WTC11 (cell line): ENCODE measurements around the gene MAST4. TPM values are rescaled to one million over a fixed set of nuclear protein-coding genes. Genes with fewer than 3 reads are reported as not detected.

Source experiments
- ATAC-seq: fragments of 200-7000 bp; cut with Tn5 transposase; 2 replicates; pipeline ENCODE4 v1.10.0; 2021; ENCODE audit warnings: mild to moderate bottlenecking, moderate library complexity
- CTCF ChIA-PET: fragments of 300-600 bp; sonication (Branson Sonifier 250); formaldehyde crosslinking; loops from one replicate; lab custom pipeline; 2021; ENCODE audit warnings: antibody characterized with exemption; lab: Charles Lee
- POLR2A ChIA-PET: fragments of 350-600 bp; sonication (Branson Sonifier 250); formaldehyde crosslinking; loops from one replicate; lab custom pipeline; 2021; ENCODE audit warnings: antibody characterized with exemption; lab: Charles Lee
- DNase-seq: peaks from one replicate; pipeline ENCODE4 v3.0.0; 2021; ENCODE audit warnings: low spot score
- H3K27ac Mint-ChIP-seq: 2 replicates; pipeline ENCODE4 v1.8.0; 2021; ENCODE audit warnings: mixed read lengths
- H3K27me3 Mint-ChIP-seq: 2 replicates; pipeline ENCODE4 v1.8.0; 2021; ENCODE audit warnings: low read depth, mild to moderate bottlenecking, moderate library complexity, mixed read lengths
- H3K36me3 Mint-ChIP-seq: 2 replicates; pipeline ENCODE4 v1.8.0; 2021; ENCODE audit warnings: mixed read lengths
- H3K4me1 Mint-ChIP-seq: 2 replicates; pipeline ENCODE4 v1.8.0; 2022; ENCODE audit warnings: mixed read lengths
- H3K4me3 Mint-ChIP-seq: 2 replicates; pipeline ENCODE4 v1.8.0; 2021; ENCODE audit warnings: mild to moderate bottlenecking, moderate library complexity, mixed read lengths
- H3K9me3 Mint-ChIP-seq: 2 replicates; pipeline ENCODE4 v1.8.0; 2021; ENCODE audit warnings: mixed read lengths
- AR ChIP-seq: fragments of 250-450 bp; sonication (Bioruptor Pico); IDR thresholded peaks from 2 replicates; pipeline ENCODE4 v1.9.0; 2021; ENCODE audit warnings: mild to moderate bottlenecking
- E2F1 ChIP-seq: sonication (generic); formaldehyde crosslinking; IDR thresholded peaks from 2 replicates; pipeline ENCODE4 v1.8.0; 2022; ENCODE audit warnings: mild to moderate bottlenecking, missing genetic modification reagents
- E2F4 ChIP-seq: sonication (generic); formaldehyde crosslinking; IDR thresholded peaks from 2 replicates; pipeline ENCODE4 v1.8.1; 2022; ENCODE audit warnings: low read depth, mild to moderate bottlenecking, moderate library complexity, missing genetic modification reagents, borderline replicate concordance
- E2F5 ChIP-seq: sonication (generic); formaldehyde crosslinking; IDR thresholded peaks from 2 replicates; pipeline ENCODE4 v1.8.1; 2022; ENCODE audit warnings: mild to moderate bottlenecking, moderate library complexity, missing genetic modification reagents
- EMX1 ChIP-seq: fragments of 250-450 bp; sonication (Bioruptor Pico); IDR thresholded peaks from 2 replicates; pipeline ENCODE4 v1.8.0; 2021; ENCODE audit warnings: mild to moderate bottlenecking
- ERG ChIP-seq: fragments of 250-450 bp; sonication (Bioruptor Pico); IDR thresholded peaks from 2 replicates; pipeline ENCODE4 v1.8.0; 2021; ENCODE audit warnings: mild to moderate bottlenecking
- ESRRA ChIP-seq: sonication (generic); formaldehyde crosslinking; IDR thresholded peaks from 2 replicates; pipeline ENCODE4 v1.8.1; 2022; ENCODE audit warnings: mild to moderate bottlenecking, missing genetic modification reagents, borderline replicate concordance
- FOXJ3 ChIP-seq: sonication (generic); formaldehyde crosslinking; IDR thresholded peaks from 2 replicates; pipeline ENCODE4 v1.9.0; 2021; ENCODE audit warnings: missing genetic modification reagents, mild to moderate bottlenecking, borderline replicate concordance
- HMGXB4 ChIP-seq: sonication (generic); formaldehyde crosslinking; IDR thresholded peaks from 2 replicates; pipeline ENCODE4 v1.8.1; 2023; ENCODE audit warnings: mild to moderate bottlenecking, moderate library complexity, missing genetic modification reagents
- IRF1 ChIP-seq: sonication (generic); formaldehyde crosslinking; IDR thresholded peaks from 2 replicates; pipeline ENCODE4 v1.8.0; 2023; ENCODE audit warnings: missing genetic modification reagents
- MAX ChIP-seq: sonication (generic); formaldehyde crosslinking; IDR thresholded peaks from 2 replicates; pipeline ENCODE4 v1.8.0; 2022; ENCODE audit warnings: mild to moderate bottlenecking, missing genetic modification reagents
- MLX ChIP-seq: sonication (generic); formaldehyde crosslinking; IDR thresholded peaks from 2 replicates; pipeline ENCODE4 v1.8.1; 2023; ENCODE audit warnings: mild to moderate bottlenecking, missing genetic modification reagents, moderate library complexity
- NR1H2 ChIP-seq: sonication (generic); formaldehyde crosslinking; IDR thresholded peaks from 2 replicates; pipeline ENCODE4 v1.9.0; 2021; ENCODE audit warnings: mild to moderate bottlenecking, moderate library complexity, missing genetic modification reagents
- PRRX2 ChIP-seq: fragments of 250-450 bp; sonication (Bioruptor Pico); IDR thresholded peaks from 2 replicates; pipeline ENCODE4 v1.8.0; 2021; ENCODE audit warnings: mild to moderate bottlenecking
- ZBTB21 ChIP-seq: sonication (generic); formaldehyde crosslinking; IDR thresholded peaks from 2 replicates; pipeline ENCODE4 v1.8.1; 2023; ENCODE audit warnings: mild to moderate bottlenecking, missing genetic modification reagents, borderline replicate concordance
- ZBTB43 ChIP-seq: sonication (generic); formaldehyde crosslinking; IDR thresholded peaks from 2 replicates; pipeline ENCODE4 v1.8.1; 2023; ENCODE audit warnings: mild to moderate bottlenecking, missing genetic modification reagents
- ZNF281 ChIP-seq: sonication (generic); formaldehyde crosslinking; IDR thresholded peaks from 2 replicates; pipeline ENCODE4 v1.8.0; 2023; ENCODE audit warnings: mild to moderate bottlenecking, missing genetic modification reagents
- ZNF423 ChIP-seq: fragments of 250-450 bp; sonication (Bioruptor Pico); IDR thresholded peaks from 2 replicates; pipeline ENCODE4 v2.1.2; 2022; ENCODE audit warnings: mild to moderate bottlenecking, moderate library complexity
- ZNF671 ChIP-seq: fragments of 250-450 bp; sonication (Bioruptor Pico); IDR thresholded peaks from 2 replicates; pipeline ENCODE4 v1.8.0; 2021; ENCODE audit warnings: mild to moderate bottlenecking
- total RNA-seq: library from RNA; stranded (reverse); gene quantifications from 3 replicates; pipeline ENCODE4 v1.2.3, GENCODE V29; 2021

MAST4 gene
- total RNA-seq, 1 experiment from 2014 or later: 8.0 TPM

GRCh38 chr5:67030289-67031056, 434.3 kb downstream of the MAST4 start (continued):
- TF ChIP-seq ERG (CRISPR knock-in tag) (no peak), ZNF281 (no peak), IRF1 (CRISPR knock-in tag) (no peak), ESRRA (no peak), E2F5 (no peak), ZNF423 (CRISPR knock-in tag) (no peak), E2F4 (no peak), ZNF671 (no peak)

- ATAC-seq (no peak), DNase-seq (no peak)
- Mint-ChIP-seq H3K36me3 (no peaks in the 10 kb centered on the region), H3K4me1 (peaks cover 34% of the 10 kb centered on the region), H3K27me3 (no peaks in the 10 kb centered on the region), H3K9me3 (no peaks in the 10 kb centered on the region), H3K4me3 (no peak overlapping the region), H3K27ac (no peak overlapping the region)
- CTCF ChIA-PET: no interaction called here
- POLR2A ChIA-PET: no interaction called here
- TF ChIP-seq E2F1 (CRISPR knock-in tag) (no peak), ZBTB43 (CRISPR knock-in tag) (no peak), EMX1 (CRISPR knock-in tag) (no peak), FOXJ3 (CRISPR knock-in tag) (no peak), MAX (no peak), E2F4 (no peak), MLX (no peak), HMGXB4 (CRISPR knock-in tag) (no peak), PRRX2 (CRISPR knock-in tag) (no peak), NR1H2 (no peak), ZBTB21 (CRISPR knock-in tag) (no peak), AR (CRISPR knock-in tag) (no peak)
These were observed 434.9 kb downstream of the MAST4 start for GRCh38 chr5:67031057-67031443.
